ENCODE measurements around the gene TSPAN18.

TSPAN18 gene

DNA sequence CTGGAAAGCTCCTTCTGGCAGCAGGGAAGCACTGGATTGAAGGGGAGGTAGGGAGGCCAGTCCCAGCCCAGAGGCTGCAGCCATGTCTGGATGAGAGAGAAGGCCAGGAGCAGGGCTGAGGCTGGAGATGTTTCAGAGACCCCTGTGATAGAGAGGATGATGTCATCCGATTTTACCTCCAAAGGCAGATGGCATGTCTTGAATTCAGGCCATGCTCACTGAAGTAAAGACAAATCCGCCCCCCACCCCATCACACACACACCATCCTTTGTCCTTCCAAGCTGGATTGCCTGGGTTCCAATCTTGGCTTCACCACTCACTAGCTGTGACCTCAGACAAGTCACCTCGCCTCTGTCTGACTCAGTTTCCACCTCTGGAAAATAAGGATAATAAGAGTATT, 176.8 kb downstream of the TSPAN18 start:
- no peak for DNase-seq

DNA sequence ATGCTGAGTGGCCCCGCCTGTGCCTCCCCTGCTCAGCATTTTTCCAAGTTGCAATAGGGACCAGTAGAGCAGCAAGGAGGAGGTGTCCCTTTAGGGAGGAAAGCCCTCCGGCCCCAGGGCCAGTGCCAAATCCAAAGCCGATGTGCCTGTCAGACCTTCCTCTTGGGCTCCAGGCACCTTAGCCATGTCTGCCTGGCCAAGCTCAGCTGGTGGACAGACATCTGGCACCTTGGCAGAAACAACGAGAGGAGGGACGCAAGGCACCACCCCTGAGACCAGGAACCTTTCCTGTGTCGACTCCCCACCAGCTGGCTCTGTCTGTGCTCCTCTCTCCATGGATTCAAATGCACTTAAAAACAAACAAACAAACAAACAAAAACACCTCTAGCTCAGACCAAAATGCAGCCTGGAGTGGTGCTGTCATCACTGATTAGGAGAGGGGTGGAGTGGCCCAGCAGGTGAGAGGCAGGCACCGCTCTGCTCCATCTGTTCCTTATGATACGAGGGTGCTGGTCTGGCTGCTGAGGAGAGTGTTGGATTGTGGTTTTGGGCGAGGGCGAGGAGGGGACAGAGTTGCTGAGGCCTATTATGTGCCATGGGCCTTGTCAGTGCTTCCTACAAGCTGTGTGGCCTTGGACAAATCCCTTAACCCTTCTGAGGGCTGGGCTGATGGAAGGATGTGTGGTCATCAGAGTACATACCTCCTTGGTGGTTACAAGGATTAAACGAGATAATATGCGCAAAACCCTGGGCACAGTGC, 177.7 kb downstream of the TSPAN18 start:
- no peak for DNase-seq

DNA sequence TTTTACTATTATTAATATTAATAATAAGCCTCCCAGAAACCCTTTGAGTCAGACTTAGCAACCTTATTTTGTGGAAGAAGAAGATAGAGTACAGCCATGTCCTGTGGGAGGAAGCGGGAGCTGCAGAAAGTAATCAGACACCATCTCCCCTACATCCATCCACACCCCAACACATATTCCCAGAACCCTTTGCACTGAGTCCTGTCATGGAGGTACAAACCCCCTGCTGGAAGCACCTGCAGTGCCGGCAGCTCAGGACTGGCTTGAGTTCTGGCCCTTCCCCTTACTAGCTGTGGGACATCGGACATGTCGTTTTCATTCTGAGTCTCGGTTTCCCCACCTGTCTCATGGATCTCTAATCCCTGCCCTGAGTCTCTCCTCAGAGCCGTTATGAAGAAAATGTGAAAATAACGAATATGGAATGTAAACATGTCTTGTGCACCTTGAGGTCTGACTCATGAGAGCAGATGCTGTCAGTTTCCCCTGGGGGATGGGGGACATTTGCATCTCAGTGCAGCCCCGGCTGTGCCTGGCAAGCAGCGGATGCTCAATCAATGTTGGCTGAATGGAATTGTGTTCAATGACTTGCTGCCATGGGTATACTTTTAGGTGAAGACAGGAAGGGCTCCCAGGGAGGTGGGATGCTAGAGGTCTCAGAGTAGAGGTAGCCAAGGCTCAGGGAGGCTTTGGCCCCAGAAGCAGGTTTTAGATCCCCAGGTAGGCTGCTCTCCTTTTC, 178.5 kb downstream of the TSPAN18 start:
- no peak for DNase-seq

DNA sequence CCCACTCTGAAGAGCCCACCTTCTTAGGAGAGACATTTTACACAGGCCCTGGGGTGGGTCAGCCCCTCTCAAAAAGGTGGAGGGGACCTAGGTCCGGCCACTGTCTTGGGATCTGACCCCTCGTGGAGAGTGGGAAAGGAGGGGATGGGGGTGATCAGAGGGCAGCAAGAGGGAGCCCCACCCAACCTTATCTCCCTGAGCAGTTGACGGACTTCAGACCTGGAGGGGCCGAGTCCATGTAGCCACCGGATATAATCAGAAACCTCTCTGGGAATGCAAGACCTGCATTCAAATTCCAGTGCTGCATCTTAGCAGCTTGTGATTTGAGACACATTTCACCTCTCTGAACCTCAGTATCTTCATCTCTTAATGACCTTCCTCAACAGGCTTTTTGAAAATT, 179.9 kb downstream of the TSPAN18 start:
- no peak for DNase-seq

DNA sequence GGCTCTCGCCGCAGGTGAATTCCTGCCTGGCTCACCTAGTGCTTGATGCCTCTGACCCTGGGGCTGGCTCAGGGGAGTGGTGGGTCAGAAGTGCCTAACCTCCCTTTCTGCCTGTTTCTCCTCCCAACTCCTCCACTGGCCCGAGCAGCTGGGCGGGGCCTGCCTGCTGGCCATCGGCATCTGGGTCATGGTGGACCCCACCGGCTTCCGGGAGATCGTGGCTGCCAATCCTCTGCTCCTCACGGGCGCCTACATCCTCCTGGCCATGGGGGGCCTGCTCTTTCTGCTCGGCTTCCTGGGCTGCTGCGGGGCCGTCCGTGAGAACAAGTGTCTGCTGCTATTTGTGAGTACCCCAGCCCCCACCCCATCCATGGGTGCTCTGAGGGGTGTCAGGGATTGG, 182.8 kb downstream of the TSPAN18 start:
- no peak for DNase-seq

DNA sequence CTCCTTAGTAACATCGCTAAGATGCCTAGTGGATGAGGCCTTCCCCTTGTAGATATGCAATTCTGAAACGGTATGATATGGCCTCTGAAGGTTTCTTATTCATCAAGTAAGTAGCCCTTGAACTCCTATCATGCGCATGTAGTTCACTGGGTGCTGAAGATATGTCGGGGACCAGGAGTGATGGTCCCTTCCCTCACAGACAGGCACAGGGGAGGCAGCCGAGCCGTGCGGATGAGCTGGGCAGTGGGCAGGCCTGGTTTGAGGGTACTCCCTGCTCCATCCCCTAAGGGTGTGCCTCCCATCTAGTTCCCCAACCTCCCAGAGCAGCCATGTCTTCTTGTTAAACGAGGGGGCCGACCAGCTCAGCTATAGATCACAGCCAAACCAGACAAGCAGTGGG, 183.8 kb downstream of the TSPAN18 start:
- no peak for DNase-seq

DNA sequence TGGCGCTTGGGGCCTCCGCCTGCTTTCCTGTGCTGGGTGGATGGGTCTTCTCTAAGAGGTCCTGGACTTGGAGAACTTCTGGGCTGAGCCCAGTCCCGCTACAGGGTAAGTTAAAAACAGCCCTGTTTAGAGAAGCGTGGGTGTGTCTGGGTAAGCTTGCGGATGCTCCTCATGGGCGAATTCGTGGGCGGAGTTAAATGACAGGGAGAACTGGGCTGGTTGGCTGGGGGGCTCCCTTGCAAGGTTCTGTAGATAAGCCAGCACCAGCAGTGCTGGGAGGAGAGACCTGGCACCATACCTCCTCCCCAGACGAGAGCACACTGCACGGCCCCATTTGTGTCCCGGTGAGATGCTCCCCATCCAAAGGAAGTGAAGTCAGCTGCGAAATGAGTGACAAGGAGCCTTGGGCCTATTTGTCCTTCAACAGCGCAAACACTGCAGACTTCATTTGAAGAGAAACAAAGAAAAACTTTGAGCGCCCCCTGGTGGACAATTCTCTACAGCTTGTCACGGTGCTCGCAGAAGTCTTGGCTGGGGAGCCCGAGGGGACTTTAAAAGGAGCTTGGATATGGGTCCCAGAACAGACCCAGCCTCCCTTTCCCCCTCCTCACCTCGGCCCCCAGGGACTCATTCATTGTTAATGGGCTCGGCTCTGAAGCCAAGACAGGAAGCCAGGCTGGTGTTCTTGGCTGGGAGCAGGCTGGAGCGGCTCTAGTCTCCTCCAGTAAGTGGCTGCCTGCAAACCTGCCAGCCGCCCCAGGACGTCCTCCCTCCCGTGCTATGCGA, 184.5 kb downstream of the TSPAN18 start:
- DNase-seq, result no peak

DNA sequence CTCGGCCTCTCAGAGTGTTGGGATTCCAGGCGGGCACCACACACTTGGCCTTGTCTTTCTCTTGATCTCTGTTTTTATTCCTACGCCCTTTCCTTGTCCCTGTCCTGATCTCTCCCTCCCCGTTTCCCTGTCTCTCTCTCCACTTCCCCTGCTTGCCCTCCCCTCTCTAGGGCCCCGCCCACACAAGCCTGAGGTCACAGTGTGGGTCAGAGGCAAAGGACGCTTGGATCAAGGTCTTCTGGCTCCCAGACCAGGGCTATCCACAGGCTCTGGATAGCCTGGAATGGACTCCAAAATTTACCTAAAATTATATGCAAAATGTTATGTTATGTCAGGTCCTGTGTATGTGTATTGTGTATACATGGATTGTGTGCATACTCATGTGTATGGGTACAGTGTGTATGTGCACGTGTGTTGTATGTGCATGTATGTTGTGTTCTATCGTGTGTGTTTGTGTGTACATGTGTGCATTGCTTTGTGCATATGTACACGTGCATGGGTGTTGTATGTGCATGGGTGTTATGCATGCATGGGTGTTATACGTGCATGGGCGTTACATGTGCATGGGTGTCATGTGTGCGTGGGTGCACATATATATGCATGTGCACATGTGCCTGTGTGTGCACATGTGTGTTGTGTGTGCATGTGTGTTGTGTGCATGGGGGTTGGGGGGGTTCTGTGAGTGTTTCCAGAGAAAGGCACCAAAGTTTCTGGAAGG, 185.7 kb downstream of the TSPAN18 start:
- DNase-seq, result no peak

DNA sequence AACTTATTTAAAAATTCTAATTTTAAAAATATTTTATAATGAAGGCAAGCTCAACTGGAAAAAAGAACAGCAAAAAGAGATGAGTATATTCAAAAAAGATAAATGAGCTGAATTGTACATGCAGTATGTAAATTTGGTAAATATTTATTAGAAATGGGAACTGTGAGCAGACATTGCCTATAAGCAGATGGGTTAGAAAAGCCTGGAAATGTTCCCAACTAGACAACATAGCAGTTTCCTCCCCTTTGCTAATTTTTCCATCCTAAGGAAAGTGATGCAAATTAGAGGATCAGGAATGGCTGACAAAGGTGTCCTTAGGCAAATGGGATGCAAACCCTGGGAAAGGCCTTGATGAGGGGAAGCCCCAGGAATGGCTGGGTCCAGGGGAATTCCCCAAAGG, 186.7 kb downstream of the TSPAN18 start:
- DNase-seq, result no peak

DNA sequence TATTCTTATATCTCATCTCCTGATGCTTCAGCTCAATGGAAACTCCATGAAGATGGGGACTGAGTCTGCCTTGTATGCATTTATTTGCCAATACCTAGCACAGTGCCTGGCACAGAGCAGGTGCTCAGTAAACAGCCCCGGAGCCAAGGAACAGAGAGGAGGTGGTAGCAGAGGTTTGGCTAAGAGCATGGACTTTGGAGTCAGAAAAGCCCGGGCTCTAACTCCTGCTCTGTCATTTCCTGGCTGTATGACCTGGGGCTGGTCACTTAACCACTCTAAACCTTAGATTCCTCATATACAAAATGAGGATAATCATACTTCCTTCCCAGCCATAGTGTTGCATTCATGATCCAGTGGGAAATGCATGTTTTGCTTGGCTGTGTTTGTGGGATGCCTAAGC, 187.3 kb downstream of the TSPAN18 start:
- no peak for DNase-seq

DNA sequence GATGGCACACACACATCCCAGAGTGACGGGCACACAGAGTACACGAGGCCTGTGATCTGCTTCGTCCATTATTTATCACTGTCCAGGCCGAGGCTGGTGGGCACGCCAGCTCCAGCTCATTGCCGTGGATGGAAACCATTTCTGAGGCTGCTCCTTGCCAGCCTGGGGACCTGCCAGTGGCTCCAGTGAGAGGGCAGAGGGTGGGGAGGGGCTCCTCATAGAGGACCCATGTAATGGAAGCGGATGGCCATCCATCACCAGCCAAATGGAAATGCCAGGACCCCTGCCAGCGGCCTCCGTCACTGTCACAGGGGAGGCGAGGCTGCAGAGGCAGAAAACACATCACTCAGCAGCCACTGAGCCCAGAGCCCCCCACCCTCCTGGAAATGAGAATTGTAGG, 188.2 kb downstream of the TSPAN18 start:
- no peak for DNase-seq

DNA sequence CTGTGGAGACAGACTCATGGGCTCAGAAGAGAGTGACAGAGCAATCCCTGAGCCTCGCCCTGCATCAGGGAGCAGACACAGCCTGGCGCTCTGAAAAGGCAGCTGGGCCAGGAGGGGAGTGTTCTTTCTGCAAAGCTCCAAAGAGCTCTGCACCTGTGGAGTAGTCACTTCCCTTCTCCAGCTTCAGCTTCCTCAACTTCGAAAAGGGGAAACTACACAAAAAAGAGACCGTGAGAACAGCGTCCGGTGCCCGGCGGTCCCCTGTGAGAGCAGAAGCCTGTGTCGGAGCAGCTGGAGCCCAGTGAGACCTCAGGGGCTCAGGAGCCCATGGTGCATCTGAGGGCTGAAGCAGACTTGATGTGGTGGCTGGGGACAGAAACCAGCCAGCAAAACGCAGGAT, 188.9 kb downstream of the TSPAN18 start:
- no peak for DNase-seq

DNA sequence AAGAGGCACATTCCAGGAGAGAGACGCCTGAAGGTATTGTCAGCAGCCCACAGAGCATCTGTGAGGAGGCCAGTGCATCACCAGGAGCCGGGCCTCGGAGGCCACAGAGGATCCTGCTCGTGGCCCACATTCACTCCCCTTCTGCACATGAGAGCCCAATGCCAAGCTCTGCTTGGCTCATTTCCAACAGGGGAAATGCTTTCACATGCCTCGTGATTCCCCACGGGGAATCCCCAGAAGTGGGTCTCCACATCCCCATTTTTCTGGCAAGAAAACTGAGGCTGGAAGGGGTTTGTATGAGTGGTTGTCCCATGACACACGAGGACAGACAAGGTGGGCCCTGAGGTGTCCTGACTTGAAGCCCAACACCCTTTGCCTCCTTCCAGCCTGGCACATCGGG, 189.6 kb downstream of the TSPAN18 start:
- no peak for DNase-seq

DNA sequence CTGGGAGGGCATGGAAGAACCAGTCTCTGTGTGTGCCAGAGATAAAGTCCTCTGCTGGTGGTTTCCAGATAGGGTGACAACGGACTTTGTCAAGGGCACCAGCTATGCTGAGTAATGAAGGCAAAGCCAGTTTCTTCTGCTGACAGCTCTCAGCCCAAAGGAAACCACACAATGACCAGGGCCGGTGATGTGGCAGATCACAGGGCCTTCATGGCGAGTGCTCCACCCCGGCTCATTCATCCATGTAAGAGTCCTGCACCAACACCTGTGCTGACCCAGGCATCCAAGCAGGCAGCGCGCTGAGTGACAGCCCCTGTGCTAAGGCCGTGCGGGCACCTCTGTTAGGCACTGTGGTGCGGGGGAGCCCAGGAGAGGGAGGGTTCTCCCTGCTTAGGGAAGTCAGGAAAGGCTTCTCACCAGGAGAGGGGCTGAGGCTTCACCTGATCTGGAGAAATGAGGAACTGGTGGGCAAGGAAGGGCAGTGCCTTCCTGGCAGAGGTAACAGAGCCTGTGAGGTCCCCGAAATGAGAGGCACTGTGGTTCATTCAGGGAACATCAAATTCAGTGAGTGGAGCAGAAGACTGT, 190.1 kb downstream of the TSPAN18 start:
- DNase-seq, result no peak

DNA sequence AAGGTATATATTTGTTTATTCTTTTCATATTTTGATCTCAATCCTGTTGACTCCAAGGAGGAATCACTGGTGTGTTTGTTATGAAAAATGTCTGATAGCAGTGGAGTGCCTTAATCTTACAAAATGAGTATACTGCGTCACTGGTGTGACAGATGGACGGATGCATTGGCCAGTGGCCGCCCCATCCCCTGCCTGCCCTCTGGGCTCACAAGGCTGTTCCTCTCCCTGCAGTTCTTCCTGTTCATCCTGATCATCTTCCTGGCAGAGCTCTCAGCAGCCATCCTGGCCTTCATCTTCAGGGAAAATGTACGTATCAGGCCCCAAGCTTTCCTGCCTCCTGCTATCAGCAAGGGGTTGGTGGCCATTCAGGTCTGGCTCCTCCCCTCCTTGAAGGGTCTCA, 191.0 kb downstream of the TSPAN18 start:
- DNase-seq, result no peak

DNA sequence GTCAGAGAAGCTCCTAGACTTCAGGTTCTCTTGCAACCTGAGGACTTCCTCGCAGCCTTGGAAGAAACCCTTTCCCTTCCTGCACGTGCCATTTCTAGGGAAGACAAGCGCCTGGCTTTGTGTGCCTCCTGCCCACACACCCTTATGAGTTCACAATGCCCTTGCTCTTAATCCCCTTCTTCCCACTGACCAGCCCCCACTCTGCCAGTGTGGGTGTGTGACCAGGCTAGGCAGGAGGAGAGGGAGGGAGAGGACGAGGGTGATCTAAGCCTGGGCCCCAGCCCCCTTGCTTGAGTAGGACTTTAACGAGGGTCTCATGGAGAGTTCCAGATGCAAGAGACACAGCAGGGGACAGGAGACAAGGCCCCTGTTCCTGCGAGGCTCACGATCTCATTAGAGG, 193.7 kb downstream of the TSPAN18 start:
- no peak for DNase-seq

DNA sequence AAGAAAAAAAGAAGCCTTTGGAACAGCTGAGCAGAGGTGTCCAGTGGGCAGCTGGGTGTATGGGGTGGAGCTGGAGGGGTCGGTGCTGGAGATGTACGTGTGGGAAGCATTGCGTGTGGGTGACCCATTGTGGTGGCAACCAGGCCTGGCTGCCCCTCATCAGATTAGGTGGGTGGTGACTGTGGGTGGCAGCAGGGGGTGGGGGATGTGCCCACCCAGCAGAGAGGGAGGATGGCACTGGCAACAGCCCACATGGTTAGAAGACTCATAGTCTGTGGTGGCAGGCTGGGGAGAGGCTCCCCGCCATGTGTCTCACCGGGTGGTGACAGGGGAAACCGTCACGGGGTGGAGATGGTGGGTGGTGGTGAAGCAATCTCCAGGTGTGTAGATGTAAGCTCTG, 196.4 kb downstream of the TSPAN18 start:
- no peak for DNase-seq

DNA sequence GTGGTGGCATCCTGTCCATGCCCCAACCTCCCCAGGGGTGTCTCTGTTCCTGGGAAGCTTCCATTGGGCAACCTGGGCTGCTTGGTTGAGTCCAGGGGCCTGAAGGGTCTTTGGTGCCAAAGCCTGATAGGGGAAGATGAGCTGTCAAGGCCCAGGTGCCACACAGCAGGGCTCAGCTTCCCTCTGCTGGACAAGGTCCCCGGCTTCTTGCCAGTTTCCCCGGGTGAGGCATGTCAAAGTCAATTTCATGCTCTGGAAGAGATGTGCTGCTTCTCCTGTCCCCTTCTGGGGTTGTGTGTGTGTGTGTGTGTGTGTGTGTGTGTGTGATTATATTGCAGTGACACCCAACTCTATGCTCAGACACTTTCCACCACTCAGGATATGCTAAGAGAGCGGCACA, 197.0 kb downstream of the TSPAN18 start:
- no peak for DNase-seq

DNA sequence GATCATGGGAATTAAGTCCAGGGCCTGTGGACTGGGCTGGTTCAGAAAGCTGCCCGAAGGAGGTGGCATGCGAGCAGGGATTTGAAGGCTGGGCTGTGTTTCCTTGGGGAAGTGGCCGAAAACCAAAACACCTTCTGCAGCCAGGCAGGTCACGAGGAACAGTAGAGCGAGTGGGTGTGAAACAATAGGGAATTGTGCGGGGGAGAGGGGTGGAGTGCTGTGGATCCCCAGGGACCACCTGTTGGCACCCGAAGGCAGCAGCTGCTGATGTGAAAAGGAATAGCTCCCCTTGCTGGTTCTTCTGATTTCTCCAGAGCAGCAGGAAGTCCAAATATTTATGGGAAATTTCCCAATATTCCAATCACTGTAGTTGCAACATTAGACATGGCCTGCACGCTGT, 199.3 kb downstream of the TSPAN18 start:
- DNase-seq, result no peak

DNA sequence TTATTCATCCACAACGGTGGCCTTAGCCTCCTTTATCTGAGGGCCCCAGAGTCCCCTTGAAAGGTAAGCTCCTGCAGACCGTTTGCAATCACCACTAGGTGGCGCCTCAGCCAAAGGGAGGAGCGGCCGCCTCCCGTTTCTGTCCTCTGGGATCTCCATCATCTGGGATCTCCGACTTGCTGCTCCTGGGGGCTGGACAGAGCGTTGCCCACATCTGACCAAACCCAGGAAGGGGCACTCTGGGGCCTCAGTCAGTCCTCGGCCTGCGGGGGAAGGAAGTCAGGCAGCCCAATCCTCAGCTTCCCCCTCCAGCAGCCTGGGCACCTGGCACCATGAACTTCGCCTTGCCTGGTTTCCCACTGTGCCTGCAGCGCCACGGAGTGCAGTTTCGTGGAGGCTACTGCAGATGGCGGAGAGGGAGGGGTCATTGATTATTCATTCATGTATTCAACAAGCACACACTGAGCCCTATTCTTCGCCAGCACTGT, 200.5 kb downstream of the TSPAN18 start:
- no peak for DNase-seq

DNA sequence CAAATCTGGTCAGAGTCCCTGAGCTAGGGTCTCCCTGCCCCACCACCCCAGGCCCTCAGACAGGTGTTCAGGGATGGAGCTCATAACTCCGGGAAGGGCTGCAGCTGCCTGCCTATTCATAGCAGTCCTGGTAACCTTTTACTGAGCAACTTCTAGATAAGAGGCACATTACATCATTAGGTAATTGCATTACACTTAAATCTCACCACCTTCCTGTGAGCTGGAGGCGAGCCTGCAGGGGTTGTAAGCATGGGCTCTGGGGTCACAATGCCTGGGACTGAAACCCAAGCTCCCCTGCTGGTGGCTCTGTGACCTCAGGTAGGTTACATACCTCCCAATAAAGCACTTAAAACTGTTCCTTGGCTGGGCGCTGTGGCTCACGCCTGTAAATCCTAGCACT, 201.4 kb downstream of the TSPAN18 start:
- DNase-seq, result no peak

DNA sequence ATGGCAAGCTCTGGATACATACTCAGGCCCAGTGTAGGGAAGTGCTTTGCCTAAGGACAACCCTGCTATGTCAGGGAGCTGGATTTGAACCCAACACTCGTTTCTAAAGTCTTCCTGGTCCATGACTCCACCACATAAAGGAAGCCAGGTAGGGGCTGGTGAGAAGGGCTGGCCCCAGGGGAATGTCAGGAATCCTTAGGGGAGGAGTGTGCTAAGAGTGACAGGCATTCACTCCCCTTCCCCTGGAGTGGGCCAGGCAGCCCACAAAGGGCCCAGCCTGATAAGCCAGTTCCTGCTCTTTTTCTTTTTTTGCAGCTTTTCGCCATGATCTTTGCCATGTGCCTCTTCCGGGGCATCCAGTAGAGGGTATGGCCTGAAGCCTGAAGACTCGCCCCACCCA, 202.1 kb downstream of the TSPAN18 start:
- DNase-seq, result no peak
